ENCODE results near the gene STPG2.

Gene STPG2

DNA sequence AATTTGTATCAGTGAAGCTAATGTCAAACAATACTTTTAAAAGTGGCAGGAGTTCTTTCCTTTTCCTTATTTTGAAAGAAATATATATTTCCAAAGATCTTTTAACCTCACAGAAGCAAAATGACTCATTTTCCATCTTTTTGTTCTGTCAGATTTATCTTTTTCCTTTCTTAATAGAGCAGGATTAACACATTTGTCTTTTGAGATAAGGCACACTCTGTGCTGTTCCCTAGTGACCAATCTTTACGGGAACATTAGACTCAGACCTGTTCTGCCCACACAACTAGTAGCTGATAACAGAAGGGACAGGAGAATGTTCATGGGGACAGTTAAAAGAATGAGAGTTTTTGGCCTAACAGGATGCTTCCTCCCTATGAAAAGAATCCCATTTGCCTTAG is 381.2 kb downstream of the STPG2 start:
- TF ChIP-seq CTCF (IDR thresholded peaks at IDR 0.05): no peak
- no peak overlapping the region for H3K4me3 Mint-ChIP-seq
- no peak for DNase-seq
- H3K9me3 Mint-ChIP-seq: no peaks in the 10 kb centered on the region
- no peaks in the 10 kb centered on the region for H3K36me3 Mint-ChIP-seq (ENCODE audit: low read depth)
- no peaks in the 10 kb centered on the region for H3K4me1 Mint-ChIP-seq
- peaks cover 2% of the 10 kb centered on the region for H3K27me3 Mint-ChIP-seq (ENCODE audit: low read depth, poor library complexity)
- H3K27ac Mint-ChIP-seq: no peak overlapping the region

- no peak for DNase-seq
- no peak overlapping the region for H3K4me3 Mint-ChIP-seq
- H3K27ac Mint-ChIP-seq: no peak overlapping the region
- no peaks in the 10 kb centered on the region for H3K9me3 Mint-ChIP-seq
- H3K4me1 Mint-ChIP-seq: no peaks in the 10 kb centered on the region
- no peaks in the 10 kb centered on the region for H3K36me3 Mint-ChIP-seq (ENCODE audit: low read depth)
- peaks cover 2% of the 10 kb centered on the region for H3K27me3 Mint-ChIP-seq (ENCODE audit: low read depth, poor library complexity)
- no peak for TF ChIP-seq CTCF (IDR thresholded peaks at IDR 0.05)
Measured at GRCh38 chr4:97761445-97762114, 381.7 kb downstream of the STPG2 start.

- Mint-ChIP-seq H3K4me1 (no peaks in the 10 kb centered on the region), H3K9me3 (no peaks in the 10 kb centered on the region)
Measured at GRCh38 chr4:97759785-97760184, 383.5 kb downstream of the STPG2 start.

GRCh38 chr4:97752599-97752998 is 390.7 kb downstream of the STPG2 start:
- no peak for DNase-seq
- Mint-ChIP-seq H3K36me3 (ENCODE audit: low read depth) (no peaks in the 10 kb centered on the region), H3K9me3 (no peaks in the 10 kb centered on the region), H3K27me3 (ENCODE audit: low read depth, poor library complexity) (no peaks in the 10 kb centered on the region), H3K4me1 (no peaks in the 10 kb centered on the region), H3K27ac (no peak overlapping the region), H3K4me3 (no peak overlapping the region)
- no peak for TF ChIP-seq CTCF (IDR thresholded peaks at IDR 0.05)

More at GRCh38 chr4:97759785-97760184, 383.5 kb downstream of the STPG2 start:
- no peak for DNase-seq
- Mint-ChIP-seq H3K4me3 (no peak overlapping the region), H3K36me3 (ENCODE audit: low read depth) (no peaks in the 10 kb centered on the region), H3K27me3 (ENCODE audit: low read depth, poor library complexity) (peaks cover 2% of the 10 kb centered on the region), H3K27ac (no peak overlapping the region)
- no peak for TF ChIP-seq CTCF (IDR thresholded peaks at IDR 0.05)

- Mint-ChIP-seq H3K27ac (no peak overlapping the region), H3K27me3 (ENCODE audit: low read depth, poor library complexity) (no peaks in the 10 kb centered on the region), H3K9me3 (no peaks in the 10 kb centered on the region), H3K36me3 (ENCODE audit: low read depth) (no peaks in the 10 kb centered on the region), H3K4me1 (no peaks in the 10 kb centered on the region), H3K4me3 (no peak overlapping the region)
- DNase-seq: no peak
- no peak for TF ChIP-seq CTCF (IDR thresholded peaks at IDR 0.05)
Measured at GRCh38 chr4:97747945-97748344, 395.3 kb downstream of the STPG2 start.

- no peaks in the 10 kb centered on the region for H3K4me1 Mint-ChIP-seq
- H3K9me3 Mint-ChIP-seq: no peaks in the 10 kb centered on the region
- no peak for DNase-seq
- no peaks in the 10 kb centered on the region for H3K27me3 Mint-ChIP-seq (ENCODE audit: low read depth, poor library complexity)
- no peaks in the 10 kb centered on the region for H3K36me3 Mint-ChIP-seq (ENCODE audit: low read depth)
- TF ChIP-seq CTCF (IDR thresholded peaks at IDR 0.05): peak; percentile 14
- H3K27ac Mint-ChIP-seq: no peak overlapping the region
- no peak overlapping the region for H3K4me3 Mint-ChIP-seq
Measured at GRCh38 chr4:97720869-97721432, 422.3 kb downstream of the STPG2 start.
